ENCODE measurements around the gene DEPDC5. TPM values are rescaled to one million over a fixed set of nuclear protein-coding genes. Genes with fewer than 3 reads are reported as not detected.

DEPDC5 gene
- total and polyA plus RNA-seq, 7 donors: 8.4 to 21.3 (median 12.9) TPM

DNA sequence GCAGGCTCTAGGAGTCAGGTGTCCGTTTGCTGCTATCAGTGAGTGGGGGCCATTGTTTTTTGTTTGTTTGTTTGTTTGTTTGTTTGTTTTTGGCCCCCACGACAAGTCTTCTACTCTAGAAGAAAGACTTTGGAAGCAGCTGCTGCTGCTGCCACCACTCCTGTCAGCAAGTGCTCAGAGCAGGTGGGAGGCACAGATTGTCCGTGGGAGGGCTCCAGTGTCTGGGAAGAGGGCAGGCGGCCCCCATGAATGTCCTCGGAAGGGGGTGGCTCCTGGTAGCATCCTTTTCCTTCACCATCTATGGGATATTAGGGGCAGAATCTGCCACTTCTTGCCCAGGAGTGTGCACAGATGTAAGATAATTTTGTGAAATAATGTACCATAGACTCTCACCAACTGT is 152.8 kb downstream of the DEPDC5 start:
- DNase-seq: no peak
- Histone ChIP-seq H3K27me3 (no peaks in the 10 kb centered on the region), H3K9me3 (no peaks in the 10 kb centered on the region), H3K4me3 (no peak overlapping the region), H3K4me1 (no peaks in the 10 kb centered on the region), H3K27ac (no peak overlapping the region), H3K36me3 (peaks cover 0 to 53% (median 10%) of the 10 kb centered on the region in 4 donors)
- intact Hi-C loops (cut with DNase I): no loop called here
- TF ChIP-seq EP300 (IDR thresholded peaks at IDR 0.05): no peak
- TF ChIP-seq POLR2AphosphoS5 (IDR thresholded peaks at IDR 0.05): no peak
- no peak for TF ChIP-seq POLR2A (IDR thresholded peaks at IDR 0.05)
- no peak for TF ChIP-seq CTCF (IDR thresholded peaks at IDR 0.05)
- WGBS, 2 donors: 85 to 92% methylated on average over 5 of the region's 5 CpGs

- Histone ChIP-seq H3K27ac (no peak overlapping the region), H3K9me3 (no peaks in the 10 kb centered on the region), H3K27me3 (no peaks in the 10 kb centered on the region), H3K4me3 (no peak overlapping the region), H3K4me1 (no peaks in the 10 kb centered on the region), H3K36me3 (peaks cover 0 to 29% (median 7%) of the 10 kb centered on the region in 4 donors)
- intact Hi-C loops (cut with DNase I): no loop called here
- TF ChIP-seq POLR2AphosphoS5 (IDR thresholded peaks at IDR 0.05): no peak
- TF ChIP-seq POLR2A (IDR thresholded peaks at IDR 0.05): no peak
- no peak for TF ChIP-seq CTCF (IDR thresholded peaks at IDR 0.05)
- no peak for TF ChIP-seq EP300 (IDR thresholded peaks at IDR 0.05)
- 92 to 95% methylated on average over 5 of the region's 5 CpGs for WGBS, 2 donors
- DNase-seq: no peak
These were observed 156.2 kb downstream of the DEPDC5 start for GRCh38 chr22:31909977-31910376.

DNA sequence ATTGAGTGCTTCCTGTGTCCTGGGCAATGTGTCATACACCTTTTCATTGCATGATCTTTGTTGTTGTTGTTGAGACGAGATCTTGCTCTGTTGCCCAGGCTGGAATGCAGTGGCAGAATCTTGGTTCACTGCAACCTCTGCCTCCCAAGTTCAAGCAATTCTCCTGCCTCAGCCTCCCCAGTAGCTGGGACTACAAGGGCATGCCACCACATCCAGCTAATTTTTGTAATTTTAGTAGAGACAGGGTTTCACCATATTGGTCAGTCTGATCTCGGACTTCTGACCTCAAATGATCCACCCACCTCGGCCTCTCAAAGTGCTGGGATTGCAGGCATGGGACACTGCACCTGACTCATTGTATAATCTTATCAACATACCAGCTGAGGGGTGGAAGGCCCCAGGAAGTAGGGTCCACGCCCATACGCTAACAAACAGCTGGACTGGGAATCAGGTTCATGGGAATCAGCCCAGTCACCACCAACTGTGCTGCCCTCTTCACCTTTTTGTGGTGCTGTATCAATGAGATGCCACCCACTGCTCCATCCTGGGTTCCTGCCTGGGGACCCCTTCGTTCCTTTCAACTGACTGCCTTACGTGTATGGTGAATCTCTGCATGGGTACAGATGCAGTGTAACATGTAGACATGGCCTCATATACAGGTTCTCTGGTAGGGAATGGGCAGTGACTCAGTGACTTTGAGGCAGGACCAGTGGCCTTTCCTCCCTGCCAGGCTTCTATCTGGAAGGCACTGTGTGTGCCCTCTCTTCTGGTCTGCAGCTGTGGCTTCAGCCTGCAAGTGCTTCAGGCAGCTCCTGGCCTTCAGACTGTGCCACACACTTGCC is 158.0 kb downstream of the DEPDC5 start:
- no peaks in the 10 kb centered on the region for H3K27me3 ChIP-seq
- DNase-seq: no peak
- no peaks in the 10 kb centered on the region for H3K4me1 ChIP-seq
- H3K9me3 ChIP-seq: no peaks in the 10 kb centered on the region
- no peak overlapping the region for H3K4me3 ChIP-seq
- no peak overlapping the region for H3K27ac ChIP-seq
- H3K36me3 ChIP-seq: peaks cover 0 to 11% (median 3%) of the 10 kb centered on the region in 4 donors
- no peak for TF ChIP-seq POLR2A (IDR thresholded peaks at IDR 0.05)
- TF ChIP-seq EP300 (IDR thresholded peaks at IDR 0.05): no peak
- no peak for TF ChIP-seq CTCF (IDR thresholded peaks at IDR 0.05)
- no peak for TF ChIP-seq POLR2AphosphoS5 (IDR thresholded peaks at IDR 0.05)
- intact Hi-C loops (cut with DNase I): no loop called here
- WGBS, 2 donors: 44 to 85% methylated on average over 7 of the region's 7 CpGs

DNA sequence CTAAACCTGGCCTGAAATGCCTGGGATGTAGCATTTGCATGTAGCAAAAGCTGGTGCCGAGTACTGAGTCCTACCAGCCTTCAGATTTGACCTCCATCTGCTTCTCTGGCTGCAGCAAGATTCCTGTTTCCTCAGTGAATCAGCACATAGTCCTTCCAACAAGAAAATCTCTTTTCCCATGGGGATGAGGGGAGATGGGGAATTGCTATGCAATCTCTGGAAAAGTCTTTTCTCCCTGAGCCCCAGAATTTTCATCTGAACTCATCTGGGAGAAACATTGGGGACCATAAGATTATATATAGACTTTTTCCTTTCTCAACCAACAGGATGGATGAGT is 158.6 kb downstream of the DEPDC5 start:
- H3K36me3 ChIP-seq: peaks cover 0 to 7% (median under 1%) of the 10 kb centered on the region in 4 donors
- DNase-seq: no peak
- 52 to 83% methylated on average over 1 of the region's 1 CpG for WGBS, 2 donors
- no peaks in the 10 kb centered on the region for H3K4me1 ChIP-seq
- no peaks in the 10 kb centered on the region for H3K27me3 ChIP-seq
- H3K9me3 ChIP-seq: no peaks in the 10 kb centered on the region
- TF ChIP-seq CTCF (IDR thresholded peaks at IDR 0.05): no peak
- no peak for TF ChIP-seq EP300 (IDR thresholded peaks at IDR 0.05)
- no peak for TF ChIP-seq POLR2A (IDR thresholded peaks at IDR 0.05)
- no peak for TF ChIP-seq POLR2AphosphoS5 (IDR thresholded peaks at IDR 0.05)
- H3K4me3 ChIP-seq: no peak overlapping the region
- no peak overlapping the region for H3K27ac ChIP-seq
- intact Hi-C loops (cut with DNase I): no loop called here

All from sigmoid colon (tissue), 7 donors.